Pancreas (tissue), 10 donors: ENCODE data around the gene ARHGAP5. TPM values are rescaled to one million over a fixed set of nuclear protein-coding genes. Genes with fewer than 3 reads are reported as not detected.

Experiments used
- ATAC-seq, 4 donors: fragments of 200-7000 bp; cut with Tn5 transposase; one replicate each; pipeline versions ENCODE4 v1.8.0 to v1.9.1; 2020; ENCODE audit warnings: mild to moderate bottlenecking in 4 of 4, moderate library complexity in 4 of 4
- DNase-seq, 6 donors: peaks; one replicate each; pipeline ENCODE4 v3.0.0-alpha.2; 2020
- FAIRE-seq: peaks from 2 replicates; lab custom pipeline; 2012; peaks lifted over from hg19 to GRCh38; lab: Jason Lieb, UNC
- H3K27ac ChIP-seq, 4 donors: fragments of 200-600 bp; sonication (generic); 1 replicate in 3 of 4; 2 replicates in 1 of 4; pipeline versions ENCODE4 v1.5.0 to v1.8.0; 2020
- H3K27me3 ChIP-seq, 4 donors: fragments of 200-600 bp; one replicate each; pipeline ENCODE4 v1.8.0; 2021
- H3K36me3 ChIP-seq, 3 donors: fragments of 200-600 bp; sonication (generic) in 1 of 3; one replicate each; pipeline versions ENCODE4 v1.5.0 to v1.8.0; 2020 to 2021
- H3K4me1 ChIP-seq, 3 donors: fragments of 200-600 bp; one replicate each; pipeline ENCODE4 v1.8.0; 2021
- H3K4me3 ChIP-seq, 4 donors: fragments of 200-600 bp; sonication (generic) in 2 of 4; one replicate each; pipeline versions ENCODE4 v1.5.0 to v1.8.0; 2020 to 2021
- H3K9me3 ChIP-seq, 4 donors: fragments of 200-600 bp; one replicate each; pipeline ENCODE4 v1.8.0; 2021
- WGBS, 2 donors: extraction: QIAGEN DNeasy Blood & Tissue Kit; methylation state at CpG; one replicate each; pipeline ENCODE4 v1.1.7; 2013; 5-methylcytosine and 5-hydroxymethylcytosine counted together
- intact Hi-C, 3 donors: fragments of 100-400 bp; cut with DNase I; formaldehyde crosslinking; loops; one replicate each; pipeline versions ENCODE4 v1.11.1 to v1.14.2; 2022
- polyA plus RNA-seq, 2 donors: library from polyadenylated mRNA; stranded (reverse); fragments of 200-250 nt; gene quantifications; one replicate each; pipeline ENCODE4 v1.2.3, GENCODE V29; 2013
- total RNA-seq, 6 donors: library from RNA; stranded (reverse); fragmentation: NEBNext Ultra II Directional in 4 of 6; extraction: Animal tissue kit (Norgen Biotek cat#: 25700) in 4 of 6; gene quantifications; one replicate each; pipeline versions ENCODE4 v1.2.1 to v1.2.4, GENCODE V29; 2021 to 2023
- TF ChIP-seq, protein P1 (sequence below), 4 donors: fragments of 200-600 bp; sonication (generic) in 3 of 4; IDR thresholded peaks; one replicate each; pipeline versions ENCODE4 v1.5.0 to v1.8.0; 2021; ENCODE audit warnings: antibody characterized with exemption in 4 of 4
- donor health status: healthy with polysubstance abuse.
- donor health status: DM: no; HTN: no; CAD: no; lungs with moderate emphysema.
- donor health status: DM: no; HTN: no; CAD: no.
- donor health status: control.
- donor health status: control.
- donor health status: Bipolar disorder and iron deficiency.
- donor health status: DM: yes; HTN: yes; CAD: no.
- donor health status: DM: no; HTN: no; CAD: no.
- donor health status: DM: no; HTN: no; CAD: no.
- donor health status: DM: yes; HTN: yes; CAD: no.

The ARHGAP5 gene
- total and polyA plus RNA-seq, 8 donors: 7.1 to 81.8 (median 53.1) TPM

DNA sequence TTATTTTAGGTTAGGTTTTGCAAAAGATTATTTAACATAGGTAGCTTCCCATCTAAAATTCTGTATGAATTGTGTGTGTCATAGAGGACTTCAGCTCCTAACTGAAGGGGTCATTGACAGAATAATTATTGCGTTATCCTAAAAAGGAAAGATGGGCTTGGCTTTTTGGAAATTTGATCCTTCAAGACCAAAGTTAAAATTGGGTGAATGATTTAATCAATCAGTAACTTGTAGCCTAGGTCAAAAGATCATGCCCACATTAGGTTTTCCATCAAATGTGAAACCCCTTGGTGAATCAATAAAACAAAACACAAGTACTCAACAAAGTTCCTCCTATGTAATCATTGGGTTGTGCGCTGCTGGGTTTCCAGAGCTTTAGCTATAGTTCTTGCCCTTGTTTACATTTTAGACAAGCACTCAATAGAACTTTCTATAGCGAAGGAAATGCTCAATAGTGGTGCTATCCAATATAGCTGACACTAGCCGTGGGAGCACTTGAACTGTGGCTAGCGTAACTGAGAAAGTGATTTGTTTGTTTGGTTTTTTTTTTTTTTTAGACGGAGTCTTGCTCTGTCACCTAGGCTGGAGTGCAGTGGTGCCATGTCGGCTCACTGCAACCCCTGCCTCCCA, 37.6 kb upstream of the ARHGAP5 start:
- no peaks in the 10 kb centered on the region for H3K9me3 ChIP-seq
- no peak overlapping the region for H3K27ac ChIP-seq
- intact Hi-C loops: no loop called here
- H3K4me3 ChIP-seq: no peak overlapping the region
- 68 to 69% methylated on average over 7 of the region's 7 CpGs for WGBS, 2 donors
- no peak for DNase-seq
- H3K36me3 ChIP-seq: no peaks in the 10 kb centered on the region
- ATAC-seq: no peak
- peaks cover 0 to 3% (median 0%) of the 10 kb centered on the region in 3 donors for H3K4me1 ChIP-seq
- peaks cover 0 to 3% (median 0%) of the 10 kb centered on the region in 4 donors for H3K27me3 ChIP-seq
- TF ChIP-seq, protein P1, sequence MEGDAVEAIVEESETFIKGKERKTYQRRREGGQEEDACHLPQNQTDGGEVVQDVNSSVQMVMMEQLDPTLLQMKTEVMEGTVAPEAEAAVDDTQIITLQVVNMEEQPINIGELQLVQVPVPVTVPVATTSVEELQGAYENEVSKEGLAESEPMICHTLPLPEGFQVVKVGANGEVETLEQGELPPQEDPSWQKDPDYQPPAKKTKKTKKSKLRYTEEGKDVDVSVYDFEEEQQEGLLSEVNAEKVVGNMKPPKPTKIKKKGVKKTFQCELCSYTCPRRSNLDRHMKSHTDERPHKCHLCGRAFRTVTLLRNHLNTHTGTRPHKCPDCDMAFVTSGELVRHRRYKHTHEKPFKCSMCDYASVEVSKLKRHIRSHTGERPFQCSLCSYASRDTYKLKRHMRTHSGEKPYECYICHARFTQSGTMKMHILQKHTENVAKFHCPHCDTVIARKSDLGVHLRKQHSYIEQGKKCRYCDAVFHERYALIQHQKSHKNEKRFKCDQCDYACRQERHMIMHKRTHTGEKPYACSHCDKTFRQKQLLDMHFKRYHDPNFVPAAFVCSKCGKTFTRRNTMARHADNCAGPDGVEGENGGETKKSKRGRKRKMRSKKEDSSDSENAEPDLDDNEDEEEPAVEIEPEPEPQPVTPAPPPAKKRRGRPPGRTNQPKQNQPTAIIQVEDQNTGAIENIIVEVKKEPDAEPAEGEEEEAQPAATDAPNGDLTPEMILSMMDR (IDR thresholded peaks at IDR 0.05): no peak
- FAIRE-seq: no peak

DNA sequence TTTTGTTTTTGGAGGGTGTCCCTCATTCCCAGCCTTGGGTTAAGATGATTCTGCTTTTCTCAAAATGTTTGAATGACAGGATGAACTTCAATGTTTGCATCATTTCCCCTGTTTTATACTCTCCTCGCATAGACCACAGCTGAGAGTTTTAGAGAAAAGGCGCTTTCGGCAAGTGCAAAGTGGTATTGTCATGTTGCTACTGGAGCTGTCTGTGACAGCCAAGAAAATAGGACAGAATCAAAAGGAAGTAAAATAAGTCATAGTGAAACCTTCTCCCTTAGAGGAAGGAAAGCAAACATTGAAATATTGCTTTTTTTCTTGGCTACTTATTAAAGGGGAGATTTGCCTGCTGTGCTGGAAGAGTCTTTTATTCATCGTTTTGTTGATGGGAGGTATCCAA, 33.5 kb upstream of the ARHGAP5 start:
- peaks cover 0 to 3% (median 0%) of the 10 kb centered on the region in 3 donors for H3K4me1 ChIP-seq
- H3K4me3 ChIP-seq: no peak overlapping the region
- TF ChIP-seq, protein P1 (IDR thresholded peaks at IDR 0.05): no peak
- peak overlapping the region in 2 of 4 donors; percentile 10 to 19 for H3K27ac ChIP-seq
- FAIRE-seq (no peak), DNase-seq (no peak), ATAC-seq (peak in 3 of 4 donors; percentile 36 to 66 (median 57))
- H3K9me3 ChIP-seq: no peaks in the 10 kb centered on the region
- 45 to 50% methylated on average over 4 of the region's 4 CpGs for WGBS, 2 donors
- H3K36me3 ChIP-seq: no peaks in the 10 kb centered on the region
- intact Hi-C loops: no loop called here
- H3K27me3 ChIP-seq: peaks cover 0 to 3% (median 0%) of the 10 kb centered on the region in 4 donors

DNA sequence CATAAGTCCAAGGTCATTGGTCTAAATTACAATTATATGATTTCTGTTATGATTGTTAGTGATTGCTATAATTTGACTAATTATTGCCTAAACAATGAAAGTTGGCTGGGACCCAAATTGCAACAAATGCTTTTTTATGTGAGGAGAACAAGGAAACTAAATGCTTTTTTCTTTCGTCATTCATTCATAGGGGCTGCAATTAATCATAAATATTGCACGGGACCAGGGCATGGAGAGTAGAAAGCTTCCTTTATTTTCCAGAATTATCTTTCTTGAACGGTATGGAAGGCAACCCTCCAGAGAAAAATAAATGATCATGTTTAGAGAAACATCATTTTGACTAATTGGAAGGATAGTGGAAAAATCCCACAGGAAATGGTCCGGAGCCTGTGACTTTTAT, 32.6 kb upstream of the ARHGAP5 start:
- intact Hi-C loops: no loop called here
- no peak overlapping the region for H3K4me3 ChIP-seq
- TF ChIP-seq, protein P1 (IDR thresholded peaks at IDR 0.05): no peak
- H3K27ac ChIP-seq: no peak overlapping the region
- DNase-seq (no peak), FAIRE-seq (no peak), ATAC-seq (peak in 3 of 4 donors; percentile 47 to 54 (median 50))
- WGBS, 2 donors: 22 to 25% methylated on average over 4 of the region's 4 CpGs
- no peaks in the 10 kb centered on the region for H3K36me3 ChIP-seq
- H3K9me3 ChIP-seq: no peaks in the 10 kb centered on the region
- H3K27me3 ChIP-seq: peaks cover 0 to 3% (median 0%) of the 10 kb centered on the region in 4 donors
- peaks cover 0 to 3% (median 0%) of the 10 kb centered on the region in 3 donors for H3K4me1 ChIP-seq

DNA sequence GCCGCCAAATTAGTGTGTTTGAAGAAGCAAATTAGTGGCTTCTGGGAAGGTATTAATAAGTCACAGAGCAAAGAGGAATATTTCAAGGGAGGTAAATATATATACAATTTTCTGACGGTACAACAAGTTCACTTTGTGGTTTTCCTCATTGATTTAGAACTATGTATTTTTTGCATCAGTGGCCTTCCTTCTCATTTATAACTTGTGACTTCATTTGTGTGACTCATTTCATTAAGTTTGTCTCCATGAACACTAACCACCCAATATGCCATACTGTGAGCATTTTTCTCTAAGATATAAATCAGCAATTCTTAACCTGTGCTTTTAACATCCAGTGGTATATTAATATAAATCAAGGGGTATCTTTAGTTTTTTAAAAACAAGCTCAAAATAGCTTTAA, 29.3 kb upstream of the ARHGAP5 start:
- 62 to 75% methylated on average over 2 of the region's 2 CpGs for WGBS, 2 donors
- FAIRE-seq (no peak), DNase-seq (no peak), ATAC-seq (no peak)
- no peak overlapping the region for H3K4me3 ChIP-seq
- H3K27me3 ChIP-seq: no peaks in the 10 kb centered on the region
- peaks cover 0 to 3% (median 0%) of the 10 kb centered on the region in 3 donors for H3K4me1 ChIP-seq
- H3K27ac ChIP-seq: no peak overlapping the region
- no peaks in the 10 kb centered on the region for H3K36me3 ChIP-seq
- no peaks in the 10 kb centered on the region for H3K9me3 ChIP-seq
- intact Hi-C loops: no loop called here
- TF ChIP-seq, protein P1 (IDR thresholded peaks at IDR 0.05): no peak
